GM21367 (cell line): ENCODE results near the gene MKNK2.

ENCODE experiments used
- ATAC-seq: cut with Tn5 transposase; IDR thresholded peaks from one replicate; pipeline ENCODE4 v1.9.1; 2021; ENCODE audit not compliant: unreplicated experiment

Gene MKNK2

GRCh38 chr19:2058570-2059421, 7.8 kb upstream of the MKNK2 start:
- no peak for ATAC-seq

- no peak for ATAC-seq
These were observed 6.7 kb upstream of the MKNK2 start for GRCh38 chr19:2057484-2058469.

GRCh38 chr19:2056837-2057192, 5.8 kb upstream of the MKNK2 start:
- no peak for ATAC-seq

GRCh38 chr19:2055931-2056836, 5.1 kb upstream of the MKNK2 start:
- ATAC-seq, result no peak

GRCh38 chr19:2054763-2055162, 3.7 kb upstream of the MKNK2 start:
- no peak for ATAC-seq

GRCh38 chr19:2053601-2054389, 2.8 kb upstream of the MKNK2 start:
- no peak for ATAC-seq

GRCh38 chr19:2051773-2052704, 995 bp upstream of the MKNK2 start:
- peak; percentile 0 for ATAC-seq

GRCh38 chr19:2050349-2050990, 574 bp downstream of the MKNK2 start:
- ATAC-seq, result peak; percentile 1

GRCh38 chr19:2049741-2050348, 1.2 kb downstream of the MKNK2 start:
- no peak for ATAC-seq

GRCh38 chr19:2048959-2049740, 1.9 kb downstream of the MKNK2 start:
- no peak for ATAC-seq

GRCh38 chr19:2048104-2048958, 2.7 kb downstream of the MKNK2 start:
- ATAC-seq, result no peak

- no peak for ATAC-seq
These were observed 3.5 kb downstream of the MKNK2 start for GRCh38 chr19:2047449-2048103.

- no peak for ATAC-seq
These were observed 4.0 kb downstream of the MKNK2 start for GRCh38 chr19:2047076-2047448.

GRCh38 chr19:2046046-2046907, 4.8 kb downstream of the MKNK2 start:
- no peak for ATAC-seq

- ATAC-seq, result no peak
These were observed 5.5 kb downstream of the MKNK2 start for GRCh38 chr19:2045501-2046045.
